ENCODE data around the gene C17orf107. TPM values are rescaled to one million over a fixed set of nuclear protein-coding genes. Genes with fewer than 3 reads are reported as not detected.
"Not testable (repeated sequence)": the region's sequence is repeated elsewhere in the genome, so short reads cannot be mapped to it uniquely, and the experiment has no call there.

C17orf107 gene
- total RNA-seq, 1 experiment from 2014 or later = 2.1 TPM

GRCh38 chr17:4853208-4853671, 46.1 kb upstream of the C17orf107 start:
- no peak overlapping the region for H3K4me3 Mint-ChIP-seq (ENCODE audit: low read depth, unreplicated experiment)
- no peak for TF ChIP-seq CTCF (IDR thresholded peaks at IDR 0.05; ENCODE audit: unreplicated experiment)
- BruUV-seq (replicated peaks) = no TSS peak
- H3K9me3 Mint-ChIP-seq (ENCODE audit: low read depth, unreplicated experiment) = no peaks in the 10 kb centered on the region
- CTCF ChIA-PET = no interaction called here
- H3K36me3 Mint-ChIP-seq (ENCODE audit: insufficient read depth, unreplicated experiment) = peaks cover 16% of the 10 kb centered on the region
- intact Hi-C loops (cut with micrococcal nuclease; ENCODE audit: unreplicated experiment) = no loop called here
- no peak overlapping the region for H3K27ac Mint-ChIP-seq (ENCODE audit: unreplicated experiment)
- H3K27me3 Mint-ChIP-seq (ENCODE audit: unreplicated experiment) = no peaks in the 10 kb centered on the region
- peaks cover 64% of the 10 kb centered on the region for H3K4me1 Mint-ChIP-seq (ENCODE audit: low read depth, unreplicated experiment)
- no peak for DNase-seq

- no peak for DNase-seq
- Mint-ChIP-seq H3K9me3 (ENCODE audit: low read depth, unreplicated experiment) (no peaks in the 10 kb centered on the region), H3K27ac (ENCODE audit: unreplicated experiment) (no peak overlapping the region), H3K36me3 (ENCODE audit: insufficient read depth, unreplicated experiment) (peaks cover 19% of the 10 kb centered on the region), H3K27me3 (ENCODE audit: unreplicated experiment) (no peaks in the 10 kb centered on the region), H3K4me1 (ENCODE audit: low read depth, unreplicated experiment) (peaks cover 63% of the 10 kb centered on the region), H3K4me3 (ENCODE audit: low read depth, unreplicated experiment) (no peak overlapping the region)
- CTCF ChIA-PET = no interaction called here
- BruUV-seq (replicated peaks) = no TSS peak
- intact Hi-C loops (cut with micrococcal nuclease; ENCODE audit: unreplicated experiment) = no loop called here
- TF ChIP-seq CTCF (IDR thresholded peaks at IDR 0.05; ENCODE audit: unreplicated experiment) = no peak
Observed at GRCh38 chr17:4854111-4854681, 45.1 kb upstream of the C17orf107 start.

- CTCF ChIA-PET = no interaction called here
Observed at GRCh38 chr17:4856271-4856936, 42.9 kb upstream of the C17orf107 start.

GRCh38 chr17:4856937-4857314, 42.4 kb upstream of the C17orf107 start:
- Mint-ChIP-seq H3K4me3 (ENCODE audit: low read depth, unreplicated experiment) (no peak overlapping the region), H3K36me3 (ENCODE audit: insufficient read depth, unreplicated experiment) (peaks cover 25% of the 10 kb centered on the region), H3K9me3 (ENCODE audit: low read depth, unreplicated experiment) (no peaks in the 10 kb centered on the region), H3K27me3 (ENCODE audit: unreplicated experiment) (no peaks in the 10 kb centered on the region), H3K27ac (ENCODE audit: unreplicated experiment) (no peak overlapping the region), H3K4me1 (ENCODE audit: low read depth, unreplicated experiment) (peaks cover 36% of the 10 kb centered on the region)
- CTCF ChIA-PET = no interaction called here
- no peak for TF ChIP-seq CTCF (IDR thresholded peaks at IDR 0.05; ENCODE audit: unreplicated experiment)
- intact Hi-C loops (cut with micrococcal nuclease; ENCODE audit: unreplicated experiment) = no loop called here
- DNase-seq = no peak
- BruUV-seq (replicated peaks) = no TSS peak

More at GRCh38 chr17:4856271-4856936, 42.9 kb upstream of the C17orf107 start:
- H3K27ac Mint-ChIP-seq (ENCODE audit: unreplicated experiment) = no peak overlapping the region
- TF ChIP-seq CTCF (IDR thresholded peaks at IDR 0.05; ENCODE audit: unreplicated experiment) = no peak
- intact Hi-C loops (cut with micrococcal nuclease; ENCODE audit: unreplicated experiment) = no loop called here
- no TSS peak for BruUV-seq (replicated peaks)
- H3K4me1 Mint-ChIP-seq (ENCODE audit: low read depth, unreplicated experiment) = peaks cover 41% of the 10 kb centered on the region
- no peak overlapping the region for H3K4me3 Mint-ChIP-seq (ENCODE audit: low read depth, unreplicated experiment)
- H3K27me3 Mint-ChIP-seq (ENCODE audit: unreplicated experiment) = no peaks in the 10 kb centered on the region
- H3K36me3 Mint-ChIP-seq (ENCODE audit: insufficient read depth, unreplicated experiment) = peaks cover 27% of the 10 kb centered on the region
- no peak for DNase-seq
- H3K9me3 Mint-ChIP-seq (ENCODE audit: low read depth, unreplicated experiment) = no peaks in the 10 kb centered on the region

- BruUV-seq (replicated peaks); H3K27me3 Mint-ChIP-seq (ENCODE audit: unreplicated experiment); CTCF ChIA-PET; H3K27ac Mint-ChIP-seq (ENCODE audit: unreplicated experiment); H3K9me3 Mint-ChIP-seq (ENCODE audit: low read depth, unreplicated experiment); H3K4me3 Mint-ChIP-seq (ENCODE audit: low read depth, unreplicated experiment); intact Hi-C loops (cut with micrococcal nuclease; ENCODE audit: unreplicated experiment); DNase-seq: not testable (repeated sequence)
- Mint-ChIP-seq H3K4me1 (ENCODE audit: low read depth, unreplicated experiment) (peaks cover 32% of the 10 kb centered on the region), H3K36me3 (ENCODE audit: insufficient read depth, unreplicated experiment) (peaks cover 20% of the 10 kb centered on the region)
Observed at GRCh38 chr17:4857347-4857746, 42.0 kb upstream of the C17orf107 start.
